HepG2 (cell line): ENCODE measurements around the gene OSBP. TPM values are rescaled to one million over a fixed set of nuclear protein-coding genes. Genes with fewer than 3 reads are reported as not detected.
A peak's percentile ranks its signal among the peaks of the same experiment; 100 is the strongest.

Source experiments
- JUN ChIP-seq: sonication (generic); formaldehyde crosslinking; IDR thresholded peaks from 2 replicates; pipeline ENCODE4 v1.4.0; 2020; ENCODE audit warnings: mild to moderate bottlenecking, missing genetic modification reagents
- MZF1 ChIP-seq: sonication (generic); formaldehyde crosslinking; IDR thresholded peaks from 2 replicates; pipeline ENCODE4 v1.8.1; 2023; ENCODE audit warnings: mild to moderate bottlenecking, missing genetic modification reagents, borderline replicate concordance
- RARA ChIP-seq: IDR thresholded peaks from 2 replicates; pipeline ENCODE4 v1.6.1; 2016; ENCODE audit warnings: missing genetic modification reagents, missing compliant biosample characterization
- SALL2 ChIP-seq: sonication (generic); formaldehyde crosslinking; IDR thresholded peaks from 2 replicates; pipeline ENCODE4 v1.8.1; 2023; ENCODE audit warnings: mild to moderate bottlenecking, missing genetic modification reagents, inconsistent platforms
- SCMH1 ChIP-seq: sonication (generic); formaldehyde crosslinking; IDR thresholded peaks from 2 replicates; pipeline ENCODE4 v1.9.0; 2021; ENCODE audit warnings: missing genetic modification reagents, mild to moderate bottlenecking, borderline replicate concordance
- SMARCE1 ChIP-seq: fragments of 450-650 bp; IDR thresholded peaks from 2 replicates; pipeline ENCODE4 v1.6.1; 2017; ENCODE audit warnings: borderline replicate concordance
- SP5 ChIP-seq: IDR thresholded peaks from 2 replicates; pipeline ENCODE4 v1.6.1; 2016; ENCODE audit warnings: low read depth, borderline replicate concordance
- TBX3 ChIP-seq: fragments of 450-650 bp; IDR thresholded peaks from 2 replicates; pipeline ENCODE4 v1.6.1; 2017; ENCODE audit warnings: antibody characterized with exemption, mild to moderate bottlenecking, inconsistent platforms, borderline replicate concordance
- ZIK1 ChIP-seq: sonication (generic); formaldehyde crosslinking; IDR thresholded peaks from 2 replicates; pipeline ENCODE4 v1.5.0; 2020; ENCODE audit warnings: mild to moderate bottlenecking, low read depth, missing genetic modification reagents, borderline replicate concordance
- ZNF205 ChIP-seq: IDR thresholded peaks from 2 replicates; pipeline ENCODE4 v1.6.1; 2018; ENCODE audit warnings: missing biosample characterization, missing genetic modification reagents
- ZNF256 ChIP-seq: sonication (generic); formaldehyde crosslinking; conservative IDR thresholded peaks from 2 replicates; pipeline ENCODE4 v1.4.0; 2020; ENCODE audit warnings: missing genetic modification reagents
- ZNF614 ChIP-seq: IDR thresholded peaks from 2 replicates; pipeline ENCODE4 v1.6.1; 2018; ENCODE audit warnings: missing biosample characterization, missing genetic modification reagents, inconsistent platforms, borderline replicate concordance
- polyA plus RNA-seq, 8 experiments: library from polyadenylated mRNA; depleted of rRNA in 3 of 8; stranded (reverse) in 7 of 8; unstranded in 1 of 8; fragments of >200 nt; fragmentation: Illumina TruSeq in 4 of 8; extraction: Trizol in 4 of 8; gene quantifications; 2 replicates each; pipeline versions ENCODE4 v1.2.1 to v1.2.3, GENCODE V29; 2011 to 2016; ENCODE audit warnings: low read depth in 4 of 8, missing spikeins in 1 of 8, mixed read lengths in 1 of 8; ENCODE audit not compliant: insufficient read depth in 1 of 8
- total RNA-seq, 5 experiments: library from RNA; depleted of rRNA; stranded (reverse); fragments of >200 nt; fragmentation: Illumina TruSeq; extraction: Trizol; gene quantifications; 2 replicates each; pipeline ENCODE4 v1.2.3, GENCODE V29; 2016; ENCODE audit warnings: low read depth in 1 of 5
- TF ChIP-seq, protein P1 (sequence below): sonication (generic); formaldehyde crosslinking; IDR thresholded peaks from 2 replicates; pipeline ENCODE4 v1.4.0; 2020; ENCODE audit warnings: missing genetic modification reagents
- TF ChIP-seq, protein P2 (sequence below): IDR thresholded peaks from 2 replicates; pipeline ENCODE4 v1.6.1; 2016; ENCODE audit warnings: control low read depth
- TF ChIP-seq, protein P3 (sequence below): sonication (generic); formaldehyde crosslinking; IDR thresholded peaks from 2 replicates; pipeline ENCODE4 v1.4.0; 2020; ENCODE audit warnings: missing genetic modification reagents
- TF ChIP-seq, protein P4 (sequence below): sonication (generic); formaldehyde crosslinking; IDR thresholded peaks from 2 replicates; pipeline ENCODE4 v1.9.0; 2021; ENCODE audit warnings: missing genetic modification reagents, mild to moderate bottlenecking, borderline replicate concordance
- TF ChIP-seq, protein P5 (sequence below): sonication (generic); formaldehyde crosslinking; IDR thresholded peaks from 2 replicates; pipeline ENCODE4 v1.8.1; 2023; ENCODE audit warnings: missing genetic modification reagents, inconsistent platforms, borderline replicate concordance
- TF ChIP-seq, protein P6 (sequence below): IDR thresholded peaks from 2 replicates; pipeline ENCODE4 v1.6.1; 2016; ENCODE audit warnings: missing biosample characterization, missing genetic modification reagents, low read depth

The OSBP gene
- total and polyA plus RNA-seq, 2 of the 13 experiments (the other 11 are each of a cell fraction or from before 2014, with no cell fraction given) = 12.1 to 13.5 TPM

DNA sequence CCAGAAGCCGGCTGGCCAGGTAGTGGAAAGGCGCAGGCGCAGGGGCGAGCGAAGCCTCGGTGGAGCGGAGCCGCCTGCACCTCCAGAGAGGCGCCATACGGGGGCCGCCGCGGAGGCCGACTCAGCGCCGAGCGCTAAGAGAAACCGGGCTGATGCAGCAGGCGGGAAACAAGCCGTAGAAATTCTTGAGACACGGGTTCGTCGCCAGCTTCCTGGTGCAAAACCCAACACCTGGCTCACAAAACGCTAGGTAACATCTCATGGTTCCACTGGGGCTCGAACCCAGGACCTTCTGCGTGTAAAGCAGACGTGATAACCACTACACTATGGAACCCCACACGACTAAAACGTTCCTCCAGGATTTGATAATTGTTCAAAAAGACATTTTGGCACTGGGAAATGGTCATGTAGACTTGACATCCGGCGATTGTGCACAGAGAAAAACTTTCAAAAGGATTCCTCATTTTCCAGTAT lies 65.2 kb downstream of the OSBP start (continued):
- TF ChIP-seq, protein P1, sequence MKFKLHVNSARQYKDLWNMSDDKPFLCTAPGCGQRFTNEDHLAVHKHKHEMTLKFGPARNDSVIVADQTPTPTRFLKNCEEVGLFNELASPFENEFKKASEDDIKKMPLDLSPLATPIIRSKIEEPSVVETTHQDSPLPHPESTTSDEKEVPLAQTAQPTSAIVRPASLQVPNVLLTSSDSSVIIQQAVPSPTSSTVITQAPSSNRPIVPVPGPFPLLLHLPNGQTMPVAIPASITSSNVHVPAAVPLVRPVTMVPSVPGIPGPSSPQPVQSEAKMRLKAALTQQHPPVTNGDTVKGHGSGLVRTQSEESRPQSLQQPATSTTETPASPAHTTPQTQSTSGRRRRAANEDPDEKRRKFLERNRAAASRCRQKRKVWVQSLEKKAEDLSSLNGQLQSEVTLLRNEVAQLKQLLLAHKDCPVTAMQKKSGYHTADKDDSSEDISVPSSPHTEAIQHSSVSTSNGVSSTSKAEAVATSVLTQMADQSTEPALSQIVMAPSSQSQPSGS (CRISPR knock-in tag) = peak; percentile 54
- no peak for TF ChIP-seq SCMH1 (CRISPR knock-in tag)
- no peak for TF ChIP-seq RARA (CRISPR knock-in tag)
- TF ChIP-seq, protein P2, sequence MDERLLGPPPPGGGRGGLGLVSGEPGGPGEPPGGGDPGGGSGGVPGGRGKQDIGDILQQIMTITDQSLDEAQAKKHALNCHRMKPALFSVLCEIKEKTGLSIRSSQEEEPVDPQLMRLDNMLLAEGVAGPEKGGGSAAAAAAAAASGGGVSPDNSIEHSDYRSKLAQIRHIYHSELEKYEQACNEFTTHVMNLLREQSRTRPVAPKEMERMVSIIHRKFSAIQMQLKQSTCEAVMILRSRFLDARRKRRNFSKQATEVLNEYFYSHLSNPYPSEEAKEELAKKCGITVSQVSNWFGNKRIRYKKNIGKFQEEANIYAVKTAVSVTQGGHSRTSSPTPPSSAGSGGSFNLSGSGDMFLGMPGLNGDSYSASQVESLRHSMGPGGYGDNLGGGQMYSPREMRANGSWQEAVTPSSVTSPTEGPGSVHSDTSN (CRISPR knock-in tag) = no peak
- 0 out of 2 replicates have a peak, but pooled peaks have one; percentile 71 for TF ChIP-seq ZNF256 (CRISPR knock-in tag)
- no peak; the same call in 1 of the 2 replicates for TF ChIP-seq SALL2 (CRISPR knock-in tag)
- no peak for TF ChIP-seq SMARCE1
- TF ChIP-seq JUN = no peak
- TF ChIP-seq, protein P3, sequence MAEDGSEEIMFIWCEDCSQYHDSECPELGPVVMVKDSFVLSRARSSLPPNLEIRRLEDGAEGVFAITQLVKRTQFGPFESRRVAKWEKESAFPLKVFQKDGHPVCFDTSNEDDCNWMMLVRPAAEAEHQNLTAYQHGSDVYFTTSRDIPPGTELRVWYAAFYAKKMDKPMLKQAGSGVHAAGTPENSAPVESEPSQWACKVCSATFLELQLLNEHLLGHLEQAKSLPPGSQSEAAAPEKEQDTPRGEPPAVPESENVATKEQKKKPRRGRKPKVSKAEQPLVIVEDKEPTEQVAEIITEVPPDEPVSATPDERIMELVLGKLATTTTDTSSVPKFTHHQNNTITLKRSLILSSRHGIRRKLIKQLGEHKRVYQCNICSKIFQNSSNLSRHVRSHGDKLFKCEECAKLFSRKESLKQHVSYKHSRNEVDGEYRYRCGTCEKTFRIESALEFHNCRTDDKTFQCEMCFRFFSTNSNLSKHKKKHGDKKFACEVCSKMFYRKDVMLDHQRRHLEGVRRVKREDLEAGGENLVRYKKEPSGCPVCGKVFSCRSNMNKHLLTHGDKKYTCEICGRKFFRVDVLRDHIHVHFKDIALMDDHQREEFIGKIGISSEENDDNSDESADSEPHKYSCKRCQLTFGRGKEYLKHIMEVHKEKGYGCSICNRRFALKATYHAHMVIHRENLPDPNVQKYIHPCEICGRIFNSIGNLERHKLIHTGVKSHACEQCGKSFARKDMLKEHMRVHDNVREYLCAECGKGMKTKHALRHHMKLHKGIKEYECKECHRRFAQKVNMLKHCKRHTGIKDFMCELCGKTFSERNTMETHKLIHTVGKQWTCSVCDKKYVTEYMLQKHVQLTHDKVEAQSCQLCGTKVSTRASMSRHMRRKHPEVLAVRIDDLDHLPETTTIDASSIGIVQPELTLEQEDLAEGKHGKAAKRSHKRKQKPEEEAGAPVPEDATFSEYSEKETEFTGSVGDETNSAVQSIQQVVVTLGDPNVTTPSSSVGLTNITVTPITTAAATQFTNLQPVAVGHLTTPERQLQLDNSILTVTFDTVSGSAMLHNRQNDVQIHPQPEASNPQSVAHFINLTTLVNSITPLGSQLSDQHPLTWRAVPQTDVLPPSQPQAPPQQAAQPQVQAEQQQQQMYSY = no peak; the same call in 1 of the 2 replicates
- peak; percentile 56 for TF ChIP-seq ZNF205 (CRISPR knock-in tag)
- no peak for TF ChIP-seq MZF1
- no peak for TF ChIP-seq SP5 (CRISPR knock-in tag)
- no peak for TF ChIP-seq ZIK1 (CRISPR knock-in tag)
- 0 out of 2 replicates have a peak, but pooled peaks have one; percentile 52 for TF ChIP-seq ZNF614 (CRISPR knock-in tag)
- TF ChIP-seq, protein P4, sequence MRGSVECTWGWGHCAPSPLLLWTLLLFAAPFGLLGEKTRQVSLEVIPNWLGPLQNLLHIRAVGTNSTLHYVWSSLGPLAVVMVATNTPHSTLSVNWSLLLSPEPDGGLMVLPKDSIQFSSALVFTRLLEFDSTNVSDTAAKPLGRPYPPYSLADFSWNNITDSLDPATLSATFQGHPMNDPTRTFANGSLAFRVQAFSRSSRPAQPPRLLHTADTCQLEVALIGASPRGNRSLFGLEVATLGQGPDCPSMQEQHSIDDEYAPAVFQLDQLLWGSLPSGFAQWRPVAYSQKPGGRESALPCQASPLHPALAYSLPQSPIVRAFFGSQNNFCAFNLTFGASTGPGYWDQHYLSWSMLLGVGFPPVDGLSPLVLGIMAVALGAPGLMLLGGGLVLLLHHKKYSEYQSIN (CRISPR knock-in tag) = no peak
- TF ChIP-seq, protein P5, sequence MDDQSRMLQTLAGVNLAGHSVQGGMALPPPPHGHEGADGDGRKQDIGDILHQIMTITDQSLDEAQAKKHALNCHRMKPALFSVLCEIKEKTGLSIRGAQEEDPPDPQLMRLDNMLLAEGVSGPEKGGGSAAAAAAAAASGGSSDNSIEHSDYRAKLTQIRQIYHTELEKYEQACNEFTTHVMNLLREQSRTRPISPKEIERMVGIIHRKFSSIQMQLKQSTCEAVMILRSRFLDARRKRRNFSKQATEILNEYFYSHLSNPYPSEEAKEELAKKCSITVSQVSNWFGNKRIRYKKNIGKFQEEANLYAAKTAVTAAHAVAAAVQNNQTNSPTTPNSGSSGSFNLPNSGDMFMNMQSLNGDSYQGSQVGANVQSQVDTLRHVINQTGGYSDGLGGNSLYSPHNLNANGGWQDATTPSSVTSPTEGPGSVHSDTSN (CRISPR knock-in tag) = no peak
- TF ChIP-seq TBX3 = no peak
- TF ChIP-seq, protein P6, sequence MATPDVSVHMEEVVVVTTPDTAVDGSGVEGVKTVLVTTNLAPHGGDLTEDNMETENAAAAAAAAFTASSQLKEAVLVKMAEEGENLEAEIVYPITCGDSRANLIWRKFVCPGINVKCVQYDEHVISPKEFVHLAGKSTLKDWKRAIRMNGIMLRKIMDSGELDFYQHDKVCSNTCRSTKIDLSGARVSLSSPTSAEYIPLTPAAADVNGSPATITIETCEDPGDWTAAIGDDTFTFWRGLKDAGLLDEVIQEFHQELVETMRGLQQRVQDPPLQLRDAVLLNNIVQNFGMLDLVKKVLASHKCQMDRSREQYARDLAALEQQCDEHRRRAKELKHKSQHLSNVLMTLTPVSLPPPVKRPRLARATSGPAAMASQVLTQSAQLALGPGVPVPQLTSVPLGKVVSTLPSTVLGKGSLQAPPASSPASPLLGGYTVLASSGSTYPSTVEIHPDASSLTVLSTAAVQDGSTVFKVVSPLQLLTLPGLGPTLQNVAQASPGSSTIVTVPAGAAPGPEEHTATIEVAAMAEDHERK (CRISPR knock-in tag) = 0 out of 2 replicates have a peak, but pooled peaks have one; percentile 34
